Hematopoietic multipotent progenitor cell treated with erythropoietin and hydrocortisone succinate and interleukin-3 and kit ligand, for 4 days (in vitro differentiated cells): Measurements from ENCODE around the gene CDC14A.

Experiments
- DNase-seq: peaks from one replicate; pipeline ENCODE4 v3.0.0-alpha.2; 2015

Gene CDC14A

GRCh38 chr1:100455478-100456072, 103.3 kb downstream of the CDC14A start:
- peak; percentile 65 for DNase-seq

GRCh38 chr1:100456880-100457279, 104.6 kb downstream of the CDC14A start:
- peak; percentile 44 for DNase-seq

GRCh38 chr1:100457683-100458082, 105.4 kb downstream of the CDC14A start:
- no peak for DNase-seq

- DNase-seq, result no peak
These were observed 106.5 kb downstream of the CDC14A start for GRCh38 chr1:100458661-100459357.

GRCh38 chr1:100459358-100460114, 107.2 kb downstream of the CDC14A start:
- peak; percentile 93 for DNase-seq

GRCh38 chr1:100461222-100461621, 108.9 kb downstream of the CDC14A start:
- DNase-seq, result no peak

GRCh38 chr1:100462326-100463025, 110.2 kb downstream of the CDC14A start:
- DNase-seq, result no peak

- DNase-seq, result peak; percentile 94
These were observed 111.6 kb downstream of the CDC14A start for GRCh38 chr1:100463791-100464424.

GRCh38 chr1:100469578-100469977, 117.3 kb downstream of the CDC14A start:
- no peak for DNase-seq

- DNase-seq, result no peak
These were observed 122.5 kb downstream of the CDC14A start for GRCh38 chr1:100474834-100475233.

GRCh38 chr1:100476735-100477290, 124.5 kb downstream of the CDC14A start:
- DNase-seq, result no peak

GRCh38 chr1:100478816-100479215, 126.5 kb downstream of the CDC14A start:
- no peak for DNase-seq

GRCh38 chr1:100479620-100480338, 127.5 kb downstream of the CDC14A start:
- no peak for DNase-seq

GRCh38 chr1:100481303-100481702, 129.0 kb downstream of the CDC14A start:
- DNase-seq, result no peak

- DNase-seq, result no peak
These were observed 129.9 kb downstream of the CDC14A start for GRCh38 chr1:100482167-100482566.

- no peak for DNase-seq
These were observed 130.4 kb downstream of the CDC14A start for GRCh38 chr1:100482748-100483147.

GRCh38 chr1:100483230-100483629, 130.9 kb downstream of the CDC14A start:
- DNase-seq, result no peak

GRCh38 chr1:100485855-100486258, 133.6 kb downstream of the CDC14A start:
- DNase-seq, result no peak

- DNase-seq, result no peak
These were observed 142.2 kb downstream of the CDC14A start for GRCh38 chr1:100494393-100495084.

GRCh38 chr1:100496896-100497295, 144.6 kb downstream of the CDC14A start:
- no peak for DNase-seq

GRCh38 chr1:100497796-100498195, 145.5 kb downstream of the CDC14A start:
- DNase-seq, result peak; percentile 5
